Glutamatergic neuron (in vitro differentiated cells): ENCODE measurements around the gene NXPE1. TPM values are rescaled to one million over a fixed set of nuclear protein-coding genes. Genes with fewer than 3 reads are reported as not detected.

Experiments
- DNase-seq: peaks from one replicate; pipeline ENCODE4 v3.0.0; 2022
- H3K27ac Mint-ChIP-seq: one replicate; pipeline ENCODE4 v1.8.0; 2020; ENCODE audit warnings: mild to moderate bottlenecking, mixed read lengths, inconsistent platforms; ENCODE audit not compliant: unreplicated experiment
- H3K27me3 Mint-ChIP-seq: one replicate; pipeline ENCODE4 v1.8.0; 2020; ENCODE audit warnings: mild to moderate bottlenecking, moderate library complexity, mixed read lengths, inconsistent platforms; ENCODE audit not compliant: unreplicated experiment
- H3K36me3 Mint-ChIP-seq: one replicate; pipeline ENCODE4 v1.8.0; 2020; ENCODE audit warnings: mild to moderate bottlenecking, mixed read lengths, inconsistent platforms; ENCODE audit not compliant: unreplicated experiment
- H3K4me1 Mint-ChIP-seq: one replicate; pipeline ENCODE4 v1.8.0; 2020; ENCODE audit warnings: mild to moderate bottlenecking, low read depth, mixed read lengths, inconsistent platforms; ENCODE audit not compliant: unreplicated experiment
- H3K4me3 Mint-ChIP-seq: one replicate; pipeline ENCODE4 v1.8.0; 2020; ENCODE audit warnings: mild to moderate bottlenecking, mixed read lengths, inconsistent platforms; ENCODE audit not compliant: unreplicated experiment
- H3K9me3 Mint-ChIP-seq: one replicate; pipeline ENCODE4 v1.8.0; 2020; ENCODE audit warnings: mild to moderate bottlenecking, moderate library complexity, mixed read lengths, inconsistent platforms; ENCODE audit not compliant: unreplicated experiment
- total RNA-seq: library from RNA; stranded (reverse); fragmentation: NEBNext Ultra II Directional; extraction: Animal tissue kit (Norgen Biotek cat#: 25700); gene quantifications from one replicate; pipeline ENCODE4 v1.2.1, GENCODE V29; 2021; ENCODE audit not compliant: unreplicated experiment
- TF ChIP-seq, protein P1 (sequence below): fragments of 200-600 bp; sonication (generic); IDR thresholded peaks from one replicate; pipeline ENCODE4 v1.5.0; 2021; ENCODE audit not compliant: partially characterized antibody, unreplicated experiment

The NXPE1 gene
- total RNA-seq, 1 donor from 2014 or later: not detected

DNA sequence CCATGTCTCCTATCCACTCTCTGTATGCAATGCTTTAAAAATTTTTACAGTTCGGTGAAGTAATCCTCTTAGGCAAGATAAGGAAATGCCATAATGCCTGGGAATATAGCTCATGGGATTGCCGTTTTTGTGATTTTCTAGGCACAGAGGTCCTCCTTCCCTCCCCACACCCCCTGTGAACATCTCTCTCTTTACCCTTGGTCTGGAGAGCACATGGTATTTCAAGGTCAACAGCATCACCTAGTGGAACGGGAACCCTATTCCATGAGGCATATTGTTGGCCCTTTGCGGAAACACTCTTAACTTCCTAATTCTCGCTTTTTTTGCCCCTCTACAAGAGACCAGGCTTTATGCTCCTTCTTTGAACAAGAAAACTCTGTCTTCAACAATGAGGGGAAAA is 27.1 kb upstream of the NXPE1 start:
- TF ChIP-seq, protein P1, sequence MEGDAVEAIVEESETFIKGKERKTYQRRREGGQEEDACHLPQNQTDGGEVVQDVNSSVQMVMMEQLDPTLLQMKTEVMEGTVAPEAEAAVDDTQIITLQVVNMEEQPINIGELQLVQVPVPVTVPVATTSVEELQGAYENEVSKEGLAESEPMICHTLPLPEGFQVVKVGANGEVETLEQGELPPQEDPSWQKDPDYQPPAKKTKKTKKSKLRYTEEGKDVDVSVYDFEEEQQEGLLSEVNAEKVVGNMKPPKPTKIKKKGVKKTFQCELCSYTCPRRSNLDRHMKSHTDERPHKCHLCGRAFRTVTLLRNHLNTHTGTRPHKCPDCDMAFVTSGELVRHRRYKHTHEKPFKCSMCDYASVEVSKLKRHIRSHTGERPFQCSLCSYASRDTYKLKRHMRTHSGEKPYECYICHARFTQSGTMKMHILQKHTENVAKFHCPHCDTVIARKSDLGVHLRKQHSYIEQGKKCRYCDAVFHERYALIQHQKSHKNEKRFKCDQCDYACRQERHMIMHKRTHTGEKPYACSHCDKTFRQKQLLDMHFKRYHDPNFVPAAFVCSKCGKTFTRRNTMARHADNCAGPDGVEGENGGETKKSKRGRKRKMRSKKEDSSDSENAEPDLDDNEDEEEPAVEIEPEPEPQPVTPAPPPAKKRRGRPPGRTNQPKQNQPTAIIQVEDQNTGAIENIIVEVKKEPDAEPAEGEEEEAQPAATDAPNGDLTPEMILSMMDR: no peak
- Mint-ChIP-seq H3K9me3 (peaks cover 7% of the 10 kb centered on the region), H3K36me3 (peaks cover 31% of the 10 kb centered on the region), H3K4me1 (no peaks in the 10 kb centered on the region), H3K27me3 (peaks cover 2% of the 10 kb centered on the region), H3K4me3 (no peak overlapping the region), H3K27ac (no peak overlapping the region)
- no peak for DNase-seq

DNA sequence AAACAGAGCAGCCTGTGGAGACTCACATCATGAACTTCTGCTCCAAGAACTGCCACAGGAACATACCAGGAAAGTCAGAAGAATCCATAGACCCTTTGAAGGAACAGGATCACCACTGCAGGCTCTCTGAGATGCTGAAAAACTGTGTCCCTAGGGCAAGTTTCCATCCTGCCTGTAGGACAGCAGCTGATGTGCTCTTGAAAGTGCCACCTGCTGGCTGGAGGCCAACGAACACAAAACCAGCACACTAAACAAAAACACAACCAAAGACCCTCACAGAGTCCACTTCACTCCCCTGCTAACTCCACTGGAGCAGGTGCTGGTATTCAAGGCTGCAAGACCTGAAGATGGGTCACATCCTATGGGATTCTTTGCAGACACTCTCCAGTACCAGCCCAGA is 12.0 kb upstream of the NXPE1 start:
- peaks cover 1% of the 10 kb centered on the region for H3K9me3 Mint-ChIP-seq
- no peak overlapping the region for H3K27ac Mint-ChIP-seq
- no peaks in the 10 kb centered on the region for H3K27me3 Mint-ChIP-seq
- TF ChIP-seq, protein P1: no peak
- H3K36me3 Mint-ChIP-seq: peaks cover 5% of the 10 kb centered on the region
- no peaks in the 10 kb centered on the region for H3K4me1 Mint-ChIP-seq
- no peak for DNase-seq
- H3K4me3 Mint-ChIP-seq: no peak overlapping the region

DNA sequence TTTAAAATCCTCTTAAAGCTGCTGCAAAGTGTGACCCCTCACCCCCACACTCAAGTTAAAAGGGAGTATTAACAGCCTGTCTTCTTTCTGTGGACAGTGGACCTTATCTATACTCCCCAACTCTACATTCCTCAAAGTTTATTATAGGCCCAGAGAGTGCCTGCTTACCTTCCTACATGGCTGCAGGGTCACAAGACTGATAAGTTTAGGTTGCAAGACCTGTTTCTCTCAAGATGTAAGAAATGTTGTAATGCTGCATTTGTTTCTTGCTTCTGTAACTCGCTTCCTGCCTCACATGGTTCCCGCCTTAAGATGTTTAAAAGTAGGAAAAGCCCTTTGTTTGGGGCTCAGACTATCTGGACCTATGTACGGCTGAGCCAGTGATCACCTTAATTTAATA is 10.1 kb upstream of the NXPE1 start:
- H3K27me3 Mint-ChIP-seq: no peaks in the 10 kb centered on the region
- H3K36me3 Mint-ChIP-seq: peaks cover 5% of the 10 kb centered on the region
- peaks cover 5% of the 10 kb centered on the region for H3K9me3 Mint-ChIP-seq
- no peak for DNase-seq
- TF ChIP-seq, protein P1: no peak
- H3K4me1 Mint-ChIP-seq: no peaks in the 10 kb centered on the region
- H3K27ac Mint-ChIP-seq: no peak overlapping the region
- H3K4me3 Mint-ChIP-seq: no peak overlapping the region

DNA sequence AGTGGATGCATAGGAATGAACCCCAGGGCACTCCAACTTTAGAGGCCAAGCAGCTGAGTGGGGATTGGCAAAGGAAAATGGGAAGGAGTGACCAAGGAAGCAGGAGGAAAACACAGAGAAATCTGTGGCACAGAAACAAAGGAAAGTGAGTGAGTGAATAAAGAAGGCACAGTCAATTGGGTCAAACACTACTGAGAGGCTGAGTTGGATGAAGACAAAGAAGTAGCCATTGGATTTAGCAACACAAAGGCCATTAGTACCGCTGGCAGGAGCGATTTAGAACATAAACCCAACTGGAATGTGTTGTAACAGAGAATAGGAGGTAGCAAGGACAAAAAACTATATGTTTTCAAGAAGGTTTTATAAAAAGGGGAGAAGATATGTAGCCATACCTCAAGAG is 6.6 kb upstream of the NXPE1 start:
- H3K27ac Mint-ChIP-seq: no peak overlapping the region
- peaks cover 1% of the 10 kb centered on the region for H3K36me3 Mint-ChIP-seq
- DNase-seq: no peak

DNA sequence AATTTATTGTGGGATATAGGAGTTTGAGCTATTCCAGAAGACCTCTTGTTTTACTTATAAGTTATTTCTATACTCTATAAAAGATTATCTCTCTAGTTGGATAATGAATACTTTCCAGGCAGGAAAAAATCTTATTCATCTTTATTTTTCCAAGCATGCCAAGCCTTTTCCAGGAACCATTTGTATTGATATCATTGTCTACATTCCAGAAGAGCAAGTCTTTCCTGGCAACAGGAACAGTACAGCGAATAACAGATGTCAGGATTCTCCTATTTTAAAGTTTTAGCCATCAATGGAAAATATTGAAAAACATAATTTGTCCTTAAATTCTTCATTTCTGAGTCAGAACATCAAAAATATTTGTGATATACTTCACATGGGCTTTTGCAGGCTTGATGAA is 5.2 kb upstream of the NXPE1 start:
- no peaks in the 10 kb centered on the region for H3K4me1 Mint-ChIP-seq
- no peak for DNase-seq

More for the DNA sequence above, 6.6 kb upstream of the NXPE1 start:
- TF ChIP-seq, protein P1: no peak
- H3K4me1 Mint-ChIP-seq: no peaks in the 10 kb centered on the region
- no peak overlapping the region for H3K4me3 Mint-ChIP-seq
- peaks cover 5% of the 10 kb centered on the region for H3K9me3 Mint-ChIP-seq
- H3K27me3 Mint-ChIP-seq: no peaks in the 10 kb centered on the region

More for the DNA sequence above, 5.2 kb upstream of the NXPE1 start:
- Mint-ChIP-seq H3K4me3 (no peak overlapping the region), H3K36me3 (no peaks in the 10 kb centered on the region), H3K27me3 (no peaks in the 10 kb centered on the region), H3K9me3 (peaks cover 5% of the 10 kb centered on the region), H3K27ac (no peak overlapping the region)
- TF ChIP-seq, protein P1: no peak
